NT2/D1 (cell line): ENCODE data around the gene CCDC24.

Experiments
- DNase-seq: peaks from one replicate; pipeline ENCODE4 v3.0.0-alpha.2; 2011; ENCODE audit warnings: low read depth, low spot score
- H3K27me3 ChIP-seq: 2 replicates; pipeline ENCODE4 v1.6.0; 2011; ENCODE audit warnings: mild to moderate bottlenecking; ENCODE audit not compliant: insufficient read length, insufficient read depth
- H3K36me3 ChIP-seq: 2 replicates; pipeline ENCODE4 v1.6.1; 2011; ENCODE audit warnings: mild to moderate bottlenecking, low read length, mixed read lengths; ENCODE audit not compliant: insufficient read depth, insufficient read length
- H3K4me1 ChIP-seq: 2 replicates; pipeline ENCODE4 v1.5.1; 2011; ENCODE audit not compliant: insufficient read depth, insufficient read length
- H3K4me3 ChIP-seq: 2 replicates; pipeline ENCODE4 v1.5.1; 2011; ENCODE audit warnings: low read depth; ENCODE audit not compliant: insufficient read length
- H3K9ac ChIP-seq: 2 replicates; pipeline ENCODE4 v1.6.0; 2011; ENCODE audit warnings: low read depth; ENCODE audit not compliant: insufficient read length
- H3K9me3 ChIP-seq: 2 replicates; pipeline ENCODE4 v1.5.1; 2011; ENCODE audit warnings: mild to moderate bottlenecking, low read length; ENCODE audit not compliant: insufficient read depth
- SUZ12 ChIP-seq: IDR thresholded peaks from 2 replicates; pipeline ENCODE4 v1.6.1; 2011; ENCODE audit not compliant: insufficient read length, insufficient read depth; ENCODE audit errors: extremely low read depth
- YY1 ChIP-seq: IDR thresholded peaks from 2 replicates; pipeline ENCODE4 v1.6.1; 2011; ENCODE audit not compliant: insufficient read length, insufficient read depth
- ZNF274 ChIP-seq: IDR thresholded peaks from 2 replicates; pipeline ENCODE4 v1.6.1; 2011; ENCODE audit warnings: mild to moderate bottlenecking, low read depth, low read length

CCDC24 gene

DNA sequence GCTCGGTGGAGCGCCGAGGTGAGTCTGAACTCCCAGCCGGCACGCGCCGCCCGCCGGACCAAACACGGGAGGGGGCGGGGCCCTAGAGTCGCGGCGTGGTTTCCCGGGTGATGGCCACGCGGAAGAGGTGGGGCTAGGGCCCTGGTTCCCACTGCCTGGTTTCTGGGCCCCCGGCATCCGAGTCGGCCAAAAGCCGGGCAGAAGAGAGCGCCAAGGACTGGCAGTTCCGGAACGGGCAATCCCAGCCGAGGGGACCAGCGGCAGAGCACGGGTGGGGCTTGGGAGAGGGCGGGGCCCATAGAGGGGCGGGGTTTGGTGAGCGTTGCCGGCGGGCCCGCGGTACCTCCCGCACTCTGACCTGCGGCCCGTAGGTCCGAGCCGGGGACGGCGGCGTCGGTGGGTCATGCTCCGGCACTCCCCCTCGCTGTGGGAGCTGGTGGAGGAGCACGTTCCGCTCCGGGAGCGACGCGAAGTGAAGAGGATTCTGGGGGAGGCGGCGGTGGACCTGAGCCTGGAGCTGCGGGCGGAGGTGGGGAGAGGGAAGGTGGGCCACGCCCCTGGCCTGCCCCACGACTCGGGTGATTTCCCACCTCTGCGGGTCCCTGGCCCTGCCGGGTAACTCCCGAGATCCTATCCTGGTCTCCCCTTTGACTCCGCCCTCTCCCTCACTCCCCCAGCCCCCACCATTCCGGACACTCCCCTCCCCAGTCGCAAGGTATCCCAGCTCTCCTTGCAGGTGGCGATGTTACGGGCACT, at the start of gene CCDC24:
CCDC24 (plus strand) TSS at position 124 of the 756 bp plus-strand sequence; CDS start at position 404, 280 bp downstream.
- Histone ChIP-seq H3K9me3 (no peaks in the 10 kb centered on the region), H3K9ac (peak within 1 kb of the TSS; percentile 91), H3K4me1 (peaks cover 18% of the 10 kb centered on the region), H3K36me3 (peaks cover 27% of the 10 kb centered on the region), H3K4me3 (peak within 1 kb of the TSS; percentile 79), H3K27me3 (no peaks in the 10 kb centered on the region)
- TF ChIP-seq YY1 (no peak), ZNF274 (no peak)
- no peak for DNase-seq

- H3K4me3 ChIP-seq: no peak overlapping the region
- H3K9me3 ChIP-seq: no peaks in the 10 kb centered on the region
- H3K36me3 ChIP-seq: peaks cover 8% of the 10 kb centered on the region
- no peak overlapping the region for H3K9ac ChIP-seq
- H3K27me3 ChIP-seq: no peaks in the 10 kb centered on the region
- H3K4me1 ChIP-seq: peaks cover 19% of the 10 kb centered on the region
- TF ChIP-seq ZNF274 (no peak), SUZ12 (no peak), YY1 (no peak)
- no peak for DNase-seq
Measured at GRCh38 chr1:43942411-43942810, 49.0 kb upstream of the CCDC24 start.

DNA sequence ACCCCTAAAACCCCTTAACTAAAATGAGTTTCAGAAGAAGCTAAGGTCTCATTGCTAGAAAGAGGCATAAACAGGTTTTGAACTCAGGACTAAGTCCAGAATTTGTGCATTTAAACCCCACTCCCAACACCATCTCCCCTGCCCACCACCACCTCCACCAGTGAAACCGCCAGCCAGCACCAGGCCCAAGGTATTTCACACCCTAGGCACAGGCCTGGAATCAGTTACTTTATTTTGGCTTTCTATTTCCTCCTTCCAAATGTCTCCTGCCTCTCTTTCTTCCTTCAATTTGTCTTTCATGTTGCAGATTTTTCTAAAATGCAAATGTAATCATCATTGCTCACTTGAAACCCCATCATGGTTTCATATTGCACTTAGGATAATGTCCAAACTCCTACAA, 46.5 kb upstream of the CCDC24 start:
- Histone ChIP-seq H3K4me1 (peaks cover 21% of the 10 kb centered on the region), H3K27me3 (no peaks in the 10 kb centered on the region), H3K9ac (no peak overlapping the region), H3K4me3 (no peak overlapping the region), H3K36me3 (peaks cover 13% of the 10 kb centered on the region), H3K9me3 (no peaks in the 10 kb centered on the region)
- TF ChIP-seq YY1: no peak
- no peak for TF ChIP-seq SUZ12
- TF ChIP-seq ZNF274: no peak
- no peak for DNase-seq

DNA sequence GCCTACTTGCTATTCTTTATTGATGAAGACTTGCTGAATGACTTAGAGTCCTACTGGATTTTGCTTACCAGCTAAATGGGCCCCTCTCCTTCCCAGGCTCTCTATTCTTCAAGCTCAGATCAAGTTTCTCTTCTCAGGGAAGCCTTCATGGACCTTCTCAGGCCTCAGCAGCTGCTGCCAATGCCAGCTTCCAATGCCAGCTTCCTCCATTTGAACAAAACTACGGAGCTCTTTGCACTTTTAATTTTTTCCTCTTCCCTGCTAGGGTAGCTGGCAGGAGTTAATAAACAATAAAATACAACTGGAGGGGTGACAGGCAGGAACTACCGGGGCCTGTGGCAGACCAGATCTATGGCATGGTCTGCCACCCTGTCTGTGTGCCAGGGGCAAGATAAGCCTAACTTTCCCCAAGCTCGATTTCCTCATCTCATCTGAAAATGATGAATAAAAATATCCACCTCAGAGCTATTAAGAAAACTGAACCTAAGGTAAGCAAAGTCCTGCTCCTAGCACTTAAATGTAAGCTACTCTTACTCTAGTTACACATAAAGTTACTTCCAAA, 45.6 kb upstream of the CCDC24 start:
- no peaks in the 10 kb centered on the region for H3K27me3 ChIP-seq
- H3K9me3 ChIP-seq: no peaks in the 10 kb centered on the region
- H3K36me3 ChIP-seq: peaks cover 22% of the 10 kb centered on the region
- TF ChIP-seq ZNF274 (no peak), SUZ12 (no peak), YY1 (no peak)
- H3K4me3 ChIP-seq: peak overlapping the region; percentile 98
- H3K9ac ChIP-seq: peak overlapping the region; percentile 99
- no peak for DNase-seq
- H3K4me1 ChIP-seq: peaks cover 21% of the 10 kb centered on the region

GRCh38 chr1:43946236-43947060, 45.0 kb upstream of the CCDC24 start, which contains the start of gene IPO13:
Gene IPO13, plus strand, starts transcription at chr1:43946950. Its CDS starts 651 bp downstream, at chr1:43947601.
- TF ChIP-seq SUZ12: no peak
- TF ChIP-seq ZNF274: no peak
- no peak for TF ChIP-seq YY1
- no peaks in the 10 kb centered on the region for H3K27me3 ChIP-seq
- DNase-seq: peak; percentile 100
- H3K9me3 ChIP-seq: no peaks in the 10 kb centered on the region
- peak within 1 kb of the TSS; percentile 98 for H3K4me3 ChIP-seq
- H3K4me1 ChIP-seq: peaks cover 21% of the 10 kb centered on the region
- H3K9ac ChIP-seq: peak within 1 kb of the TSS; percentile 99
- H3K36me3 ChIP-seq: peaks cover 28% of the 10 kb centered on the region

DNA sequence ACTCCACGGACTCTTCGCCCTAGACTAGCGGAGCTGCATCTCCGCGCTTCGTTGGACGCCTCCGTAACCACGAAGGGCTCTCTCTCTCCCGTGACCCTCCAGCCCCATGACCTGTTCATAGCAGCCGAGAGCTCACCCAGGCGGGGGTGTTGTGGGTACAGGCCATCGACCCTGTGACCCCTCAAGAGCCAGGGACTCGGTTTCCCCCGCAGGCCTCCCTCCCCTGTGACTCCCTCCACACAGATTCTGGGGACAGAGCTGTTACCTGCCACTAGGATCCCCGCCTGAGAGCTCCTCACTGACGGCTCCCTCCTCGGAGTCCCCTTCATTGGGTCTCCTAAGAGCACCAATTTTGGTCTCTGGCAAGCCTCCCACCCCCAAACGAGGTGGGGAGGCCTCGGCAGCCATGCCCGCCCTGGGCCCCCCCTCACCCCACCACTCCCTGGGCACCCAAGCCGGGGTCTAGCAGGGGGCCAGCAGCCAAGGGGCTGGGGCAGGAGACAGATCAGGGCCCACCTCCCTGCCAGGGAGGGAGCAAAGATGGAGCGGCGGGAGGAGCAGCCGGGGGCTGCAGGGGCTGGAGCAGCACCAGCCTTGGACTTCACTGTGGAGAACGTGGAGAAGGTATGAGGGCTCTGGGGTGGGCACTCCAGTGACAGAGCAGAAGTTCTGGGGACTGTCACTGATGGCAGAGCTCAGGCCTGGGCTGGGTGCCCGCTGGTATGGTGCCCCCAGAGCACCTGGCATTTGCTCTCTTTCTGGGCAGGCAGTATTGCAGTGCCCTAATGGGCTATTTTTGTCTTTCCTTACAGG, 44.1 kb upstream of the CCDC24 start:
- no peaks in the 10 kb centered on the region for H3K9me3 ChIP-seq
- DNase-seq: no peak
- H3K4me1 ChIP-seq: peaks cover 18% of the 10 kb centered on the region
- TF ChIP-seq ZNF274 (no peak), YY1 (no peak), SUZ12 (no peak)
- peaks cover 28% of the 10 kb centered on the region for H3K36me3 ChIP-seq
- H3K27me3 ChIP-seq: no peaks in the 10 kb centered on the region
- peak overlapping the region; percentile 99 for H3K9ac ChIP-seq
- H3K4me3 ChIP-seq: peak overlapping the region; percentile 98
